VCaP (cell line): ENCODE data around the gene MOGAT3.

Experiments used
- H3K27ac ChIP-seq: fragments of 450-650 bp; 2 replicates; pipeline ENCODE4 v1.5.1; 2017
- CTCF ChIP-seq: fragments of 450-650 bp; conservative IDR thresholded peaks from 2 replicates; pipeline ENCODE4 v1.5.1; 2017; ENCODE audit warnings: mild to moderate bottlenecking, moderate library complexity

MOGAT3 gene

GRCh38 chr7:101241443-101242349 lies 40.9 kb upstream of the MOGAT3 start:
- no peak for TF ChIP-seq CTCF
- no peak overlapping the region for H3K27ac ChIP-seq

- H3K27ac ChIP-seq, result no peak overlapping the region
Observed at GRCh38 chr7:101241015-101241363, 40.2 kb upstream of the MOGAT3 start.

GRCh38 chr7:101240226-101241014 lies 39.6 kb upstream of the MOGAT3 start:
- no peak for TF ChIP-seq CTCF
- H3K27ac ChIP-seq, result no peak overlapping the region

More at GRCh38 chr7:101241015-101241363, 40.2 kb upstream of the MOGAT3 start:
- TF ChIP-seq CTCF, result no peak

GRCh38 chr7:101239951-101240220 lies 39.0 kb upstream of the MOGAT3 start:
- no peak for TF ChIP-seq CTCF

GRCh38 chr7:101239191-101239950 lies 38.5 kb upstream of the MOGAT3 start:
- H3K27ac ChIP-seq, result no peak overlapping the region
- no peak for TF ChIP-seq CTCF

More at GRCh38 chr7:101239951-101240220, 39.0 kb upstream of the MOGAT3 start:
- no peak overlapping the region for H3K27ac ChIP-seq

GRCh38 chr7:101238226-101239182 lies 37.7 kb upstream of the MOGAT3 start:
- H3K27ac ChIP-seq, result no peak overlapping the region
- no peak for TF ChIP-seq CTCF
